DOHH2 (cell line): Measurements from ENCODE around the gene MAPKBP1.

Source experiments
- CTCF ChIP-seq: fragments of 200-600 bp; sonication (generic); IDR thresholded peaks from one replicate; pipeline ENCODE4 v1.5.1; 2014; ENCODE audit warnings: antibody characterized with exemption, mild to moderate bottlenecking, low read depth, low read length; ENCODE audit not compliant: poor library complexity, severe bottlenecking
- EZH2phosphoT487 ChIP-seq: fragments of 200-600 bp; sonication (generic); IDR thresholded peaks from 2 replicates; pipeline ENCODE4 v1.6.1; 2017; ENCODE audit warnings: borderline replicate concordance, mild to moderate bottlenecking, antibody characterized with exemption, low read length, moderate library complexity, mixed read lengths

GRCh38 chr15:41822957-41823356, 48.7 kb downstream of the MAPKBP1 start:
- TF ChIP-seq CTCF (no peak), EZH2phosphoT487 (no peak)
